Mammary epithelial cell (primary cell): Measurements from ENCODE around the gene NCBP1.

ENCODE experiments used
- EZH2 ChIP-seq: IDR thresholded peaks from 2 replicates; pipeline ENCODE4 v1.6.1; 2012; ENCODE audit warnings: low read length, inconsistent platforms, borderline replicate concordance
- TF ChIP-seq, protein P1 (sequence below), 2 donors: IDR thresholded peaks in 1 of 2; conservative IDR thresholded peaks in 1 of 2; 2 replicates each; pipeline ENCODE4 v1.5.1; 2011 to 2012; ENCODE audit warnings: inconsistent platforms in 2 of 2, low read length in 2 of 2, mild to moderate bottlenecking in 2 of 2, control low read depth in 1 of 2, low read depth in 1 of 2; ENCODE audit not compliant: insufficient read depth in 1 of 2; ENCODE audit errors: extremely low read depth in 1 of 2

DNA sequence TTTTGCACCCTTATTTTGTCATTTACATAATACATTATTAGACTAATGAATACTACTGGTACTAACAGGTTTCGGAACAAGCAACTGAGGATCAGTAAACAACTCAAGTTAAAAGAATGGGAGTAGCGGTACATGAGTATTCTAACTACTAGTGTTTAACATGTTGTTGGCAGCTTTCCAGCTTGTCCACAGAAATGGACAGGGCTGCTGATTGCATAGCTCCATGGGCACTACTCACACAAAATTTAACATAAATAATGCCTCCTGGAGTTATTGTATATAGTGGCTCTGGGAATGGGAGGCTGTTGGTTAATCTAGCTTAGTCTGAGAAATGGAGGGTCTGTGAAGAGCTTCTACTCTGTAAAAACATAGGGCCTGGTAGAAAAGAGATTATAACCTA, 6.7 kb downstream of the NCBP1 start:
- TF ChIP-seq, protein P1, sequence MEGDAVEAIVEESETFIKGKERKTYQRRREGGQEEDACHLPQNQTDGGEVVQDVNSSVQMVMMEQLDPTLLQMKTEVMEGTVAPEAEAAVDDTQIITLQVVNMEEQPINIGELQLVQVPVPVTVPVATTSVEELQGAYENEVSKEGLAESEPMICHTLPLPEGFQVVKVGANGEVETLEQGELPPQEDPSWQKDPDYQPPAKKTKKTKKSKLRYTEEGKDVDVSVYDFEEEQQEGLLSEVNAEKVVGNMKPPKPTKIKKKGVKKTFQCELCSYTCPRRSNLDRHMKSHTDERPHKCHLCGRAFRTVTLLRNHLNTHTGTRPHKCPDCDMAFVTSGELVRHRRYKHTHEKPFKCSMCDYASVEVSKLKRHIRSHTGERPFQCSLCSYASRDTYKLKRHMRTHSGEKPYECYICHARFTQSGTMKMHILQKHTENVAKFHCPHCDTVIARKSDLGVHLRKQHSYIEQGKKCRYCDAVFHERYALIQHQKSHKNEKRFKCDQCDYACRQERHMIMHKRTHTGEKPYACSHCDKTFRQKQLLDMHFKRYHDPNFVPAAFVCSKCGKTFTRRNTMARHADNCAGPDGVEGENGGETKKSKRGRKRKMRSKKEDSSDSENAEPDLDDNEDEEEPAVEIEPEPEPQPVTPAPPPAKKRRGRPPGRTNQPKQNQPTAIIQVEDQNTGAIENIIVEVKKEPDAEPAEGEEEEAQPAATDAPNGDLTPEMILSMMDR (conservative IDR thresholded peaks at IDR 0.05 in 1 of 2, IDR thresholded peaks at IDR 0.05 in 1 of 2; ENCODE audit: extremely low read depth in 1 of 2, insufficient read depth in 1 of 2, low read depth in 1 of 2, low read length in 2 of 2): no peak
- no peak for TF ChIP-seq EZH2
